NCI-H2029 (cell line): ENCODE results near the gene SCN2B.

ENCODE experiments used
- DNase-seq: peaks from one replicate; lab custom pipeline; 2025; lab: John Stamatoyannopoulos, UW

The SCN2B gene

GRCh38 chr11:118175993-118176777 lies at the start of gene SCN2B:
TSS of gene SCN2B (minus strand) at chr11:118176639. CDS start at chr11:118176431, 208 bp downstream.
- DNase-seq: no peak

GRCh38 chr11:118224511-118225188 lies 48.2 kb upstream of the SCN2B start, which contains the start of gene JAML:
TSS of gene JAML (minus strand) at chr11:118225011. CDS start at chr11:118214866, 10,145 bp downstream.
- no peak for DNase-seq

DNA sequence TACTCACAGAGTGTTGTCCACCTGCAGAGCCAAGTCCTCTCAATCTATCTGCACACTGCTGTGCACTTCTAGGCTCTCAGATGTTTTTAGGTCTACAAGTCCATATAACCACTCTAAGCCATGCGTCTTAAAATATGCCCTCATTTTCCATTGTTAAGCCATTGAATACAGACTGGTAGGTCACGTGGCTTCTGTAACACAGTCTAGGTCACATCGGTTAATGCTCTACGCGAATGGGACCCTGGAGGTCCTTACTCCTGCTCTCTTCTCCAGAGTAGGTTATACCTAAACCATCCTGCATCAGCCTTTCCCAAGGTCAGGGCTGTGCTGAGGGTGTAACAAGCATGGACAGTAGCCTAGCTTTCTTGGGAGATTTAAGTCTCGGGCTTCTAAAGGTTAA lies 47.6 kb upstream of the SCN2B start:
- DNase-seq: no peak

DNA sequence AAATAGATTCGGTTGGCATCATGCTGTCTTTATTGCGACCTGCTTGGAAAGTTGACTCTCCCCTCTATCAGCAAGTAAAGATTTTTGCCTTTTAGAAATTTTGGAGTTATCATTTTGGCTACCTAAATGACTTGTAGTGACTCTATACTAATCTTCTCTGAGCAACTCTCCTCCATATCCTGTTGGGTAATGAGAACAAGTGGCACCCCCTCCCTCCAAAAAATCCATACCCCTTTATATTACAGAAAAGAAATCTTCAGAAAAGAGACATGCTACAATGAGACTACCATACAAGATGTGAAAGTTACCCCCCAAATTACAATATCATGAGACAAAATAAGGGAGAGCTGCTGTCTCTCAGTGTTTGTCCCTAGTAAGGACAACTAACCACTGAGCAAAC lies 47.1 kb upstream of the SCN2B start:
- DNase-seq: no peak

- no peak for DNase-seq
Observed at GRCh38 chr11:118222437-118222836, 46.0 kb upstream of the SCN2B start.

DNA sequence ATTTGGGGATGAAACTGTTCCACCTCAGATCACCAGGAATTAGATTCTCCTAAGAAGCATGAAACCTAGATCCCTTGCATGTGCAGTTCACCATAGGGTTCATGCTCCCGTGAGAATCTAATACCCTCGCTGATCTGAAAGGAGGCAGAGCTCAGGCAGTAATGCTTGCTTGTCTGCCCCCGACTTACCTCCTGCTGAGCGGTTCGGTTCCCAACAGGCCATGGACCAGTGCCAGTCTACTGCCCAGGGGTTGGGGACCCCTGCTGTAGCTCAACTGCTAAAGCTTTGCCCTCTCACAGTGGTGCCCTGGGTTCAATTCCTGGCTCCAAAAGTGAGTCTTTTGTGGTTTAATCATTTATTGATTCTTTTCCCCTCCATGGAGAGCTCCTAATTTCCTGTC lies 45.0 kb upstream of the SCN2B start:
- DNase-seq: no peak

GRCh38 chr11:118219732-118220131 lies 43.3 kb upstream of the SCN2B start:
- no peak for DNase-seq

DNA sequence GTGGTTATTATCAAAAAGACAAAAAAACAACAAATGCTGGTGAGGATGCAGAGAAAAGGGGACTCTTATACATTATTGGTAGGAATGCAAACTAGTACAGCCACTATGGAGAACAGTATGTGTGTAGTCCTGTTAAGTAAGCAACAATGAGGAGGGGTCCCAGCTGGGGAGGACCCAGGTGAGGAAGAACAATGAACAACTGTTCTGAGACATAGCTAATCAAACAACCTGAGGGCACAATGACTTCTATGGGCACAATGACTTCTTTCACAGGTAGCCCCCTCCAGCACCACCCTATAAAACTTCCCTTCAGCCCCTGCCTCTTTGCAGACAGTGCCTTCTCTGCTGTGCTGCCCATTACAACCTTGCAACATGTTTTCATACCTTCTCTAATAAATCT lies 42.8 kb upstream of the SCN2B start:
- DNase-seq: no peak

GRCh38 chr11:118217575-118217974 lies 41.1 kb upstream of the SCN2B start:
- no peak for DNase-seq

DNA sequence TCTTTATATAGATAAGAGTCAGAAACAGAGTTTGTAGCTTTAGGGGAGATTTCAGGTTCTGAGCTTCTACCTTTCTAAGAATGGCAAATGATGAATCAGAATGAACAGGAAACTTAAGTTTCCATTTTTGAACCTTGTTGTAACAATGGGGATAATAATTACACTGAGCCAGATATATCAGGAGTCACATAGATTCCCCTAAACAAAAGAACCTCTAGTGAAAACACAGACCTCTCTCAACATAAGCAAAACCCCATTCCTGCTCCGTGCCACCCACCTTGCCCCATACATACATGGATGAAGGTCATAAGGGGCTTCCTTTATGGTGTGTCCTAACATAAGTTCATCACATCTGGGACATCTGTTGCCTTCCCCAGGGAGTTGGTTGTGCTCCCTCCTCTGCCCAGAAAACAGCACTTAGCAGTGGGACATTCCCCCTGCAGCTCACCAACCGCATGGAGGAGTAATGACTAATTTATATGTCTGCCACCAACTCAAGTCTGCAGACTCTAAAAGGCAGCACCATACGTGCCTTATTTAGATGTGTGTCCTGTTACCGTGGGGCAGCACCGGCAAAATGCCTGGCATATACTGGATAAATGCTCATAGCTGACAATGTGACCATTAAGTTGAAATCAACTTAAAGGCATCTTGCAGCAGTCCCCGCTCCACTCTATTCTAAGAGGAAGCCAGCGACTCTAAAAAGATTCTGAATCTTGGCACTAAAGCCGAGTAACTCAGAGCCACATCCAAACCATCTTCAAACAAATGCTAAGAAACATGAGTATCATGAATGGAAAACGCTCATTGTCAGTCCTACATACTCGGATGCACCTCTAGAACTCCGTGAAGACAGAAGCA lies 40.4 kb upstream of the SCN2B start:
- no peak for DNase-seq

DNA sequence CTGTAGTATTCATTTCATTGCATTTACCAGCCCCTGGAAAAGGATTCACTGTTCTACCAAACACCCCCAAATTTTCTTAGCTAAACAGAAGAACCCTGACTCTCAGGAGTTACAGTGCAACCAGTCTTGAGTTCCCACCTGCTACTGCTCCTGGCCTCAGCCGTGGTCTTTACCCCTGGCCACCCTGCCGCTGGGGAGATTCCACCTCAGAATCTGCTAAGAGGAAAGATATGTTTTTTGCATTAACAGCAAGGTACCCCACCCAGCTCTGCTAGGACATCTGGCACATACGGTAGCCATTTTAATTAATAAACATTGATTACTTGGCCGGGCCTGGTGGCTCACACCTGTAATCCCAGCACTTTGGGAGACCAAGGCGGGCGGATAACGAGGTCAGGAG lies 39.3 kb upstream of the SCN2B start:
- DNase-seq: no peak

DNA sequence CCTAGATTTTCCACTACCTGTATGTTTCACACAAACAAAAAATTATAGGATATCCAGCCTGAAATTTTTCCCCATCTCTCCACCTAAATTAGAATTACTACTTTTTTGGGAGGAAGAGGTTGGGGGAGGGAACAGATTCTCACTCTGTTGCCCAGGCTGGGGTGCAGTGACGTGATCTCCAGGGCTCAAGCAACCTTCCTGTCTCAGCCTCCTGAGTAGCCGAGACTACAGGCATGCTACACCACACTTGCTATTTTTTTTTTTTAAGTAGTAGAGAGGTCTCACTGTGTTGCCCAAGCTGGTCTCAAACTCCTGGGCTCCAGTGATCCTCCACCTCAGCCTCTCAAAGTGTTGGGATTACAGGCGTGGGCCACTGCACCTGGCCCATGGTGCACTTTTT lies 38.8 kb upstream of the SCN2B start:
- no peak for DNase-seq

GRCh38 chr11:118214210-118214914 lies 37.9 kb upstream of the SCN2B start:
- no peak for DNase-seq

- DNase-seq: no peak
Observed at GRCh38 chr11:118213781-118214180, 37.3 kb upstream of the SCN2B start.

DNA sequence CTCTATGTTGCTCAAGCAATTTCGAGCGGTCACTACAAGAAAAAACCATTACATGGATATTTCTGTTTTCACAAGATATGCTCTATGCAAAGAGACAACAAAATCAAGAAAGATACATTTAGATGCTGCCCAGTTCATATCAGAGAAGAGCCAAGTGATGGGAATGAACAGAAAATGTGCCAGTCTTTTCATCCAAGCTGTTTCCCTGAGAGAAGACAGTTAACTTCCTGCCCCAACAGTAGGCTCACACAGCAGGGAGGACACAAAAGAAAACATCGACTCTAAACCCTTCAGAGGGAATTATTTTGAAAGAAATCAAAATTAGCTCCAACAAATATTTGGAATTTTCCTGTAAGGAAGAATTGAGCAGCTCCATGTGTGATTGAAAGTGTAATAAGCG lies 36.8 kb upstream of the SCN2B start:
- DNase-seq: no peak

GRCh38 chr11:118212781-118213191 lies 36.3 kb upstream of the SCN2B start:
- DNase-seq: no peak

GRCh38 chr11:118212131-118212725 lies 35.8 kb upstream of the SCN2B start:
- DNase-seq: no peak

- DNase-seq: no peak
Observed at GRCh38 chr11:118211006-118211405, 34.6 kb upstream of the SCN2B start.

- no peak for DNase-seq
Observed at GRCh38 chr11:118210323-118210722, 33.9 kb upstream of the SCN2B start.

DNA sequence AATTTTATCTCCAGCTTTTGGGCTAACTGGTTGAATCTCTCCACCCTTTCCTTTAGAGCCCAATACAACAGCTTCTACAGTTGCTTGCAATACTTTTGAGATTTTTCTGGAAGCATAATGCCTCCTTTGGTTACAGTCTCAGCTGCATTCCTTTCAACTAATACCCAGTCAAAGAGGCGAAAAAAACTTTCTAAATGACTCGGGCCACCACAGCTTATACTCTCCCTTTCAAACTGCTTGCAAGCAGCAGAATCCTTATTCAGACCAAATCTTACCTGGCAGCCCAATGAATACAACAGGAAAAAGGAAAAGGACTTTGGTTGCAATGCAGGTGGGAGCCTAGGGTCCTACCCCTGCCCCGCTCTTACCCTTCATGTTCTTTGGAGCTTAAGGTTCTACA lies 32.6 kb upstream of the SCN2B start:
- DNase-seq: no peak

- no peak for DNase-seq
Observed at GRCh38 chr11:118207079-118207478, 30.6 kb upstream of the SCN2B start.
